ENCODE results near the gene RAB1B.

DNA sequence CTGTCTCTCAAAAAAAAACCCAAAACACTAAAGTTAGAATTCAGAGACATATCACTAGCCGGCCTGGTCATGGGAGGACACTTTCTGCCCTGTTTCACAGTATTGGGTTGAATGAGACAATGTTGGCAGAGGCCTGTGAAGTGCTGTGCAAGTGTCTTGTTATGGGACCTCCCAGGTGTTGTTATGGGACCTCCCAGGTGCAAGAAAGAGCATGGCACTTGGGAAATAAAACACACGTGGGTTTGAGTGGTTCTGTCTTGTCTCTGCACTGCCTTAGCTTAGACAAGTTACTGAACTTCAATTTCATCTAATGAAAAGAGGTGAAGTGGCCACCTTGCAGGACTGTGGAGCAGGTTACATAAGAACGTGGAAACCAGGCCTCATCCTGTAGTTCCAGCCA is 28.9 kb upstream of the RAB1B start:
- TF ChIP-seq POLR2A (IDR thresholded peaks at IDR 0.05; ENCODE audit: low read length): no peak
- TF ChIP-seq GATA1 (IDR thresholded peaks at IDR 0.05; ENCODE audit: low read depth, low read length): no peak
